GM19455 (cell line): Measurements from ENCODE around the gene E2F6.

Experiments
- ATAC-seq: cut with Tn5 transposase; IDR thresholded peaks from one replicate; pipeline ENCODE4 v1.9.1; 2021; ENCODE audit not compliant: unreplicated experiment

E2F6 gene

DNA sequence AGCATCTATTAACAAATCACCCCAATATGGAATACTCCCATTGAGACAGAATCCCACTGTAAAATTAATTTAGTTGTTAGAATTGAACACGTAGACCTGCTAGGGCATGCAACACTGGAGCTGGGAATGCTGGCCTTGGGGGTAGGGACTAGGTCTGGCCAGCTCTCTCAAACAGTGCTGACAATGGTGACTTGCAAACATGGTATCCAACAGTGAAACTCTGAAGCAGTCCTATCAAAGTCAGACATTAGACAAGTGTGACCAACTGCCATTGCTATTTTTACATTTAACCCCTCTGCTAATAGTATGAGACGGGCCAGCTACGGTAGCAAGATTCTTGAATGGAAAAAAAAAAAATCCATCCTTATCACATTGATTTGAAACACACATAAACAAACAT, 7.2 kb downstream of the E2F6 start:
- no peak for ATAC-seq

DNA sequence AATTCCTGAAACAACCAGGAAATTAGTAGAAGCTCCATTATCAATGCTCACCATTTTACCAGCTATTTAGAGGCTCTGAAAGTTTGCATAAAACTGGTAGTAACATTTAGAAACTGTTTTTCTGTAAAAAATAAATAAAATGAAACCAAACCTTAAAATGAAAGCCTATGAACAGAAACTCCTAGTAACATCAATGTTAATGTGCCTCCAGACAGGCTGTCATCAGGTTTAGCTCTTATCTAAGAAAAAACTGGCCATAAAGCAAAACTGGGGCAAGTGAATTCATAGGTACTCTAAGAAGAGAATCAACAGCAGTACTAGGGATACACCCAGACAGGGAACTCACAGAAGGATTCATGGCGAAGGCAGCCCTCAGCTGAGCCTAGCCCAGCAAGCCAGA, 8.0 kb downstream of the E2F6 start:
- ATAC-seq, result no peak

GRCh38 chr2:11456251-11456650, 9.7 kb downstream of the E2F6 start:
- ATAC-seq, result no peak

DNA sequence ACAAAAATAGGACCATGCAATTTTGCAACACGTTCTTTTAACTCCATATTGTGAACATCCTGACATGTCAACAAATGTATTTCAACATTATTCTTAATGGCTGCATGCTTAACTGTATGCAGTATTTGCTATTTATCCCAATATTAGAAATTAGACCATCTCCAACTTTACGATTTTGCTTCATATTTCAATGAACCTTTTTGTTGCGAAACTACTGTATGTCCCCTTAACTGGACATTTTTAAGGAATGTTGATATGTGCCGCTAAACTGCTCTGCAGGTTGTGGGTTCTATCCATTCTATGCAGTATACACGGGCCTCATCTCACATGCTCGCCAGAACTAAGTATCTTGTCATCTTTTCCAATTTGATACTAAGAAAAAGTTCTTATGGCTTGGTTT, 11.1 kb downstream of the E2F6 start:
- no peak for ATAC-seq

DNA sequence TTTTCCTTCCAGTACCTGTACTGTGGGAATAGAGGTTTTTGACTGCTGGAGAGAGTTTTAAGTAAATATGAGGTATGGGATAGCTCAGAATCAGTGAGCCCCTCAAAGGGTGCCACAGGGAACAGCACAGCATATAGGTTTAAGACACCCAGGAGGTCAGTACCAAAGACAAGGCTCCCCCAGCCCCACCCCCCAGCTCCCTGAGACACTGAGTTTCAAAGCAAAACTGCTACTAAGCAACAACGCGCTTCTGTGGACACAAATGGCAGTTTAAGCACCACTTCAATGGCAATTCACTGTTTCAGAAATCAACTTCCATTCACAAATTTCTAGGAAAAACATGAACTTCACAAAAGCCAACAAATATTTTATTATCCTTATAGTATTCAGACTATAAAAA, 15.2 kb downstream of the E2F6 start:
- no peak for ATAC-seq

DNA sequence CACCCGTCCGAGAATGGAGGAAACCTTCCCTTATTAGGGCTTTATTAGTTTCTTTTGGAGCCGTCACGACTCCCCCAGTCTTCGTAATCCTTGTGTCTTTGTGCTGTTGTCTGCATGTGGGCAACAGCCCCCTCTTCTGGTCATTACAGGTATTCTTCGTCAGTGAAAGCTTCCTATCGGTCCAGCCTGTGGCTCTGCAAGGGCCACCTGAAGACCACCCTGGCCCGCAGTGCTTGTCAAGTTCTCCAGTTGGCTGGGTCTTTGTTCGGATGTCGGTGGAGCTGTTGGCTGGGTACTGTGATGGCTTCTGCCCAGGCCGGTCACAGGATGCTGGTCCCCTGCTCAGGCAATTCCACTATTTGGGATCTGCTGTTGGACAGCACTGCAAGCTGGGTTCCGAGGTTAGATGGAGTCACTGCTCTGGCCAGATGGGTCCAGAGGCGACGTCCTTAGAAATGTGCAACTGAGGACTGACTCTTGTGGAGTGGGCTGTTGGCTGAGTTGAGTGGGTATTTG, 19.2 kb downstream of the E2F6 start:
- no peak for ATAC-seq

DNA sequence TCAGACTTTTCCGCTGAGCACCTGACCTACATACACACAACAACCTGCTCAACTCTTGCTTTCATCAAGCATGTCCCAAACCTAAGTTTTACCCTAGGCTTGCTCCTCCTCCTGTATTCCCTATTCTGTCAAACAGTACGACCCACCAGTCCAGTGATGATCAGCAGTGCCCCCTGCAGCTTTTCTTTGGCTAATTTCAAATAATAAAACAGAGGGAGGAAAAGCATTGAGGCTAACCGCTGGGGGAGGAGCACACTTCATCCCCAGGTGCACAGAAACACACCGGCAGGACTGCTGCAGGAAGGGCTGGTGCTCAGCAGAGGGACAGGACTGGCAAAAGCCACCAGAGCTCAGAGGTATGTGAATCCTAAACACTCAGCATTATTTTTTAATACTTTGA, 21.2 kb downstream of the E2F6 start:
- no peak for ATAC-seq

DNA sequence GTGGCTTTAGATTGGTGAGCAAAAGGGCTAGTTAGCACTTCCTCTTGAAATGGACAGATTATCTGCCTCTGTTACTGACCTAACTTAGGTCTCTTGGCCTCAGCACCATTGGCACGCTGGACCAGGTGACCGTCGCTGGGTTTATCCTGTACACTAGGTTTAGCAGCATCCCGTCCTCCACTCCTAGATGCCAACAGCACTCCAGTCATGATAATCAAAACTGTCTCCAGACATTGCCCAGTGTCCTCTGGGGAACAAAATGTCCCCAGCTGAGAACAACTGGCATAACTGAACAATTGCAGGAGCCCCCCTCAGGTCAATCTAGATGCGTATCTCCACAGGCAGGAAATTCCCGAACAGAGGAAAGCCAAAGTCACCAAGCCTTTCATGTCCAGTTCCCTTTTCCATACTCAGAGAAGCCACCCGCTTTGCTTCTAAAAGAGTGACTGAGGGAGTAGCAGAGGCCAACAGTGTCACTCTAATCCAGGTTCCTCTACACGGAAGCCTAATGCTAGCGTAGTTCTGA, 27.3 kb downstream of the E2F6 start:
- ATAC-seq, result no peak

- ATAC-seq, result no peak
Observed at GRCh38 chr2:11437602-11438001, 28.4 kb downstream of the E2F6 start.

DNA sequence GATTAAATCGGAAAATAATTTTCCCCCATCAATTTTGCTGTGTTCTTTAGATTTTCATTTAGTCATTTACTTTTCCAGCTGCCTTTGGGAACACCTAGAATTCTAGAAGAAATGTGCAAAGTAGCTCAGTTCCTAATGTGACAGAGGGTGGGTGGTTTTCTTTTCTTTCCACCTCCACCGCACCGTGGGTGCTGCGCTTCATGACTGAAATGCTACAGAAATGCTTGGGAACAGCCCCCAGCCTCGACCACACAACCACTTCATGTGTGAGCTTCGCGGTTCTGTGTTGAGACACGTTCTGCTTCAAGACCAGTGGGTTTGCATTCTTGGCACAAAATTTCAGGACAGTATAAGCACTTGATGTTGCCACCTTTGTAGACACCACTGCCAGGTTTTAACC, 30.9 kb downstream of the E2F6 start:
- ATAC-seq, result no peak

DNA sequence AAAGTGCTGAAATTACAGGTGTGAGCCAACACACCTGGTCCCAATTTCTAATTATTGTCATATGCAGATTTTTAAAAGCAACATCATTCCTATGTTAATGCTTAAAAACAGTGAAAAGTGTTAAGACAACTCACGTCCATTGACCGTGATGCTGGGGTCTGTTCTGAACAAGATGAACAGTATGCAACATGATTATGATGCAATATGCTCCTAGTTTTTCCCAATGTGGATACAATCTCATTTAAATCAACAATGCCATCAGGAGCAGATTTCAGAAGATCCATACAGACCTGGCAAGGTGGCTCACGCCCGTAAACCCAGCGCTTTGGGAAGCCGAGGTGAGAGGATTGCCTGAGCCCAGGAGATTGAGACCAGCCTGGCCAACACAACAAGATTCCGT, 31.5 kb downstream of the E2F6 start:
- no peak for ATAC-seq

- no peak for ATAC-seq
Observed at GRCh38 chr2:11433822-11434221, 32.1 kb downstream of the E2F6 start.

- no peak for ATAC-seq
Observed at GRCh38 chr2:11430729-11431128, 35.2 kb downstream of the E2F6 start.

DNA sequence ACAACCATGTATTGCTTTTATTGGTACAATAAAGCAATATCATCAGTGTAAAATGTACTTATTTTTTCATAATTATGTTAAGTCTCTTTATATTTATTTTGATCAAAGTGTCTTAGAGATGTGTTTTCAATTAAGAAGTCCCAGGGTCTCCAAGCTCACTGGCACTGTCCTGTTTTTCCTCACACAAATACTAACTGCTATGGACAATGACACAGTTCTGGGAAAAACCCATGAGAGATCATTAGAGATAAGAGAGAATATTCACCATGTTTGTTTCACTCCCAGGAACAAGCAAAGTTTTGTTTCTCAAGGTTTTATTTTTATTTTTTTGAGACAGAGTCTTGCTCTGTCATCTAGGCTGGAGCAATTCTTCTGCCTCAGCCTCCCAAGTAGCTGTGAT, 38.7 kb downstream of the E2F6 start:
- no peak for ATAC-seq

GRCh38 chr2:11422901-11423435, 43.0 kb downstream of the E2F6 start:
- ATAC-seq, result no peak

GRCh38 chr2:11422491-11422865, 43.5 kb downstream of the E2F6 start:
- ATAC-seq, result no peak

- no peak for ATAC-seq
Observed at GRCh38 chr2:11421863-11422490, 44.0 kb downstream of the E2F6 start.

DNA sequence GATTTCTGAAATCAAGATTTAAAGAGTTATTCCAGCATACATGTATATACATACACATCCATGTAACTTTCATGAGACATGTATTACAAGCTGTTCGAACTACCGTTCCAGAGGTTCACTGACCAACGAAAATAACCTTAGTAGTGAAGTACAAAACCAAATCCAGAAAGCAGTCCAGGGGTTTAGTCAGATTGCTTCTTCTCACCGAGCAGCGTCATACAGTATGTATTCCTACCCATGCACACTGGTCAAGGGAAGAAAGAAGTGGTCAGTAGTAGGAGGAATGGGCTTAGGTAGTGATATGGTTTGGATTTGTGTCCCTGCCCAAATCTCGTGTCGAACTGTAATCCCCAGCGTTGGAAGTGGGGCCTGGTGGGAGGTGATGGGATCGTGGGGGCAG, 45.3 kb downstream of the E2F6 start:
- no peak for ATAC-seq

GRCh38 chr2:11420190-11420589, 45.8 kb downstream of the E2F6 start:
- ATAC-seq, result no peak

- ATAC-seq, result no peak
Observed at GRCh38 chr2:11419781-11420180, 46.2 kb downstream of the E2F6 start.

DNA sequence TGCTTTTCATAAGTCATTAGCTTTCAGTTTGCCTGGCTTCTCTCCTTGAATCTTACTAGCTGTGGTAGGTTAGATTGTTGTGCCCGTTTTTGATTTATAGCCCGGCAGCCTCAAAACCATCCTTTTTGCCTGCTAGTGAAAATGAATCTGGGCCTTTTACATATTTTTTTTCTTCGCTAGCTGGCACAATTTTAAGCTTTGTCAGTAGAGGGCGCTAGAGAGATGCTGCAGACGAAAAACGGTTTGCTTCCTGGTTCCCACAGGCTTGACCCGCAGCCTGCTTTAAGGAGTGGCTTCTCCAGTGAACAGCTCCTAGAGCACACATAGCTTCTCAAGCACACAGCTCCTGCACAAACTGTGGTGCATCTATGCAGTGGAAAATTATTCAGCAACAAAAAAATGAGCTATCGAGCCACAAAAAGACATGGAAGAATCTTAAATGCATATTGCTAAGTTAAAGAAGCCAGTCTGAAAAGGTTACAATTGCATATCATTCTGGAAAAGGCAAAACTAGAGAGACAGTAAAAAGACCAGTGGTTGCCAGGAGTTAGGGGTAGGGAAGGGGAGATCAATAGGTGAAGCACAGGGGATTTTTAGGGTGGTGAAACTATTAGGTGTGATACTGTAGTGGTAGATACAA, 47.9 kb downstream of the E2F6 start:
- no peak for ATAC-seq

DNA sequence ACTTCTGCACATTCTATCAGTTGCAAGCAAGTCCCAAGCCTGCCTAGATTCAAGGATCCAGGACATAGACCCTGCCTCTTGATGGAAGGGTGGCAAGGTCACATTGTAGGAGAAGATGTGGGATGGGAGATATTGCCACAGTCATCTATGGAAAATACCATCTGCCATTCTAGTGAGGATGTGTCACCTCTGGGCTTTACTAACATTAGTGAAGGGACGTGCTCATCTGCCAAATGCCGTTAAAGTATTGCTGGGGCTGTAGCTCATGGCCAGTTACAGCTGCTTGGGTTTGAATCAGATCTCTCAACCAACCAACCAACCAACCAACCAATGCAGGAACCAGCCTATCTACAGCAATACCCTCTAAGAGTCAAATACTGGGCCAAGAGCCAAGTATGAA, 49.0 kb downstream of the E2F6 start:
- ATAC-seq, result no peak
